Measurements from ENCODE around the gene FAM13A. TPM values are rescaled to one million over a fixed set of nuclear protein-coding genes. Genes with fewer than 3 reads are reported as not detected.
"Not testable (repeated sequence)": the region's sequence is repeated elsewhere in the genome, so short reads cannot be mapped to it uniquely, and the experiment has no call there.

The FAM13A gene
- total RNA-seq, 1 donor from 2014 or later, result 57.7 TPM

DNA sequence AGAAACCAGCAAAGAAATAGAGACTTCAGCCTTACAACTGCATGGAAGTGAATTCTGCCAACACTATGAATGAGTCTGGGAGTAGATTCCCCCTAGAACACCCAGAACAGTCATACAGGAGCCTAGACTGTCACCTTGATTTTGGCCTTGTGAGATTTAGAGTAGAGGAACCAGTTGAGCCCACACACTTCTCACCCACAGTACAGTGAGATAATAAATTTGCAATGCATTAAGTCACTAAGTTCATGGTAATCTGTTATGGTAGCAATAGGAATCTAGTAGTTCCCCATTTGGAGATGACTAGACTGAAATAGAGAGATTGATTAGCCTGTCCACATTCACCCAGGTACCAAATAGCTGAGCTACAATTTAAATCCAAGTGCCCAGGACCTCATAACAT lies 59.0 kb downstream of the FAM13A start:
- Mint-ChIP-seq H3K36me3 (peaks cover 21% of the 10 kb centered on the region), H3K27me3 (ENCODE audit: low read depth) (no peaks in the 10 kb centered on the region), H3K4me3 (no peak overlapping the region), H3K4me1 (peaks cover 54% of the 10 kb centered on the region), H3K9me3 (peaks cover 8% of the 10 kb centered on the region), H3K27ac (no peak overlapping the region)
- TF ChIP-seq, protein P1, sequence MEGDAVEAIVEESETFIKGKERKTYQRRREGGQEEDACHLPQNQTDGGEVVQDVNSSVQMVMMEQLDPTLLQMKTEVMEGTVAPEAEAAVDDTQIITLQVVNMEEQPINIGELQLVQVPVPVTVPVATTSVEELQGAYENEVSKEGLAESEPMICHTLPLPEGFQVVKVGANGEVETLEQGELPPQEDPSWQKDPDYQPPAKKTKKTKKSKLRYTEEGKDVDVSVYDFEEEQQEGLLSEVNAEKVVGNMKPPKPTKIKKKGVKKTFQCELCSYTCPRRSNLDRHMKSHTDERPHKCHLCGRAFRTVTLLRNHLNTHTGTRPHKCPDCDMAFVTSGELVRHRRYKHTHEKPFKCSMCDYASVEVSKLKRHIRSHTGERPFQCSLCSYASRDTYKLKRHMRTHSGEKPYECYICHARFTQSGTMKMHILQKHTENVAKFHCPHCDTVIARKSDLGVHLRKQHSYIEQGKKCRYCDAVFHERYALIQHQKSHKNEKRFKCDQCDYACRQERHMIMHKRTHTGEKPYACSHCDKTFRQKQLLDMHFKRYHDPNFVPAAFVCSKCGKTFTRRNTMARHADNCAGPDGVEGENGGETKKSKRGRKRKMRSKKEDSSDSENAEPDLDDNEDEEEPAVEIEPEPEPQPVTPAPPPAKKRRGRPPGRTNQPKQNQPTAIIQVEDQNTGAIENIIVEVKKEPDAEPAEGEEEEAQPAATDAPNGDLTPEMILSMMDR (IDR thresholded peaks at IDR 0.05; ENCODE audit: unreplicated experiment), result no peak
- no peak for DNase-seq (ENCODE audit: low spot score in 2 of 2, unreplicated experiment in 2 of 2)

DNA sequence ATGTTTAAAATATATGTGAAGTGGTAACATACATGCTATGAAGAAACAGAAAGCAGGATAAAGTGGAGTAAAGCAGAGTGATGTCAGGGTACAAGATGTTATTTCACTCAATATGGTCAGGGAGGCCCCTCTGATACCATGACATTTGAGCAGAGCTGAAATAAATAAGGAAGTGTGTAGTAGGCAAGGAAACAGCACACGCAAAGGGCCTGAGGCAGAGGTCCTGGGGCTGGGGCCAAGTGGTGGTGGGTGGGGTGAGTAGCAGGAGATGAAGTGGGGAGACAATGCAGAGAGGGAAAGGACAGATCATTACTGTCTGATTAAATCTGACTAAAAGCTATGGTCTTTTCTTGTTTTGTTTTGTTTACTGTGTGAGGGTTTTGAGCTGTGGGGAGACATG lies 61.1 kb downstream of the FAM13A start:
- no peaks in the 10 kb centered on the region for H3K27me3 Mint-ChIP-seq (ENCODE audit: low read depth)
- H3K27ac Mint-ChIP-seq, result peak overlapping the region; percentile 31
- peaks cover 8% of the 10 kb centered on the region for H3K9me3 Mint-ChIP-seq
- H3K36me3 Mint-ChIP-seq, result peaks cover 21% of the 10 kb centered on the region
- no peak overlapping the region for H3K4me3 Mint-ChIP-seq
- DNase-seq (ENCODE audit: low spot score in 2 of 2, unreplicated experiment in 2 of 2), result no peak
- TF ChIP-seq, protein P1 (IDR thresholded peaks at IDR 0.05; ENCODE audit: unreplicated experiment), result no peak
- peaks cover 37% of the 10 kb centered on the region for H3K4me1 Mint-ChIP-seq

DNA sequence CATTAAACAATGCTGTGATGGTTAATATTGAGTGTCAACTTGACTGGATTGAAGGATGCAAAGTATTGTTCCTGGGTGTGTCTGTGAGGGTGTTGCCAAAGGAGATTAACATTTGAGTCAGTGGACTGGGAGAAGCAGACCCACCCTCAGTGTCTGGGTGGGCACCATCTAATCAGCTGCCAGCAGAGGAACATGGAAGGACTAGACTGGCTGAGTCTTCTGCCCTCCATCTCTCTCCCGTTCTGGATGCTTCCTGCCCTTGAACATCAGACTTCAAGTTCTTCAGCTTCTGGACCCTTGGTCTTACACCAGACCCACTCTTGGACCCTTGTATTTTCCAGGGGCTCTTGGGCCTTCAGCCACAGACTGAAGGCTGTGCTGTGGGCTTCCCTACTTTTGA lies 61.7 kb downstream of the FAM13A start:
- not testable (repeated sequence) for DNase-seq (ENCODE audit: low spot score in 2 of 2, unreplicated experiment in 2 of 2)

DNA sequence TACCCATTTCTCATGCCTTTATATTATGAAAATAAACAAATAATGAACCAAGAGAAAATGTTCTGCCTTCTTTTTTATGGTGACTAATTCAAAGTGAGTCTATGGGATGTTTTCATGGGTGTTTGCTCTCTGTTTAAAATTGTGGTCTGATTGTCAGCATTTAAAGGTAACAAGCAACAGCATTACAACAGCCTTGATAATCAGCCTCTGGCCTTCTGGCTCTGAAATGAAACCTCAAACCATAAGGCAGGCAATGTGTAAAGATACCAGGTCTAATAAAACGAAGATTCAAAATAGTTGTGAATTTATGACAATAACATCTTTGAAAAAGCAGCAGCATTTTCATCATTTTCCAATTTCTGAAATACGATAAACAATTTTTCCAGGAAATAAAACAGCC lies 63.7 kb downstream of the FAM13A start:
- no peak for DNase-seq (ENCODE audit: low spot score in 2 of 2, unreplicated experiment in 2 of 2)
- Mint-ChIP-seq H3K27ac (no peak overlapping the region), H3K4me3 (no peak overlapping the region), H3K9me3 (peaks cover 8% of the 10 kb centered on the region), H3K36me3 (peaks cover 31% of the 10 kb centered on the region), H3K27me3 (ENCODE audit: low read depth) (no peaks in the 10 kb centered on the region), H3K4me1 (peaks cover 24% of the 10 kb centered on the region)
- TF ChIP-seq, protein P1 (IDR thresholded peaks at IDR 0.05; ENCODE audit: unreplicated experiment), result no peak

More for the DNA sequence above, 61.7 kb downstream of the FAM13A start:
- Mint-ChIP-seq H3K36me3 (peaks cover 21% of the 10 kb centered on the region), H3K4me1 (peaks cover 31% of the 10 kb centered on the region)
- not testable (repeated sequence) for H3K4me3 Mint-ChIP-seq; H3K27me3 Mint-ChIP-seq (ENCODE audit: low read depth); H3K27ac Mint-ChIP-seq; H3K9me3 Mint-ChIP-seq

DNA sequence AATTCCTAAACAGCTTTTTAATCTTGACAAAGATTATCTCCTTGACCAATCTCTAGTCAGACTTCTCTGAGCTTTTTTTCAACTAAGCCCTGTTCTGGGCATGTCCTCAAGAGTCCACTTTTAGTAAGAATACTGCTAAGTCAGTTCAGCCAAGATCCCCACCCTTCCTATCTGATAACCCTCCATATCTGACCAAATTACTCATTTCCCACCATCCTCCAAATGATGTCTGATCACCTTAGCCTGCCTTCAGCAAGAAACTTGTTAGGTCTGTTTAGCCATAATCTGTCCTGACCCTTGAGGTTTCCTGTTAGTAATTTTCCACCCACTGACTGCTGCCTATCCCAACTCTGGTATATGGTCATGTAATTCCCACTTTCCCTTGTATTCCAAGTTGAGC lies 65.2 kb downstream of the FAM13A start:
- TF ChIP-seq, protein P1 (IDR thresholded peaks at IDR 0.05; ENCODE audit: unreplicated experiment), result no peak
- H3K36me3 Mint-ChIP-seq, result peaks cover 40% of the 10 kb centered on the region
- peaks cover 11% of the 10 kb centered on the region for H3K4me1 Mint-ChIP-seq
- H3K27ac Mint-ChIP-seq, result no peak overlapping the region
- peaks cover 8% of the 10 kb centered on the region for H3K9me3 Mint-ChIP-seq
- no peaks in the 10 kb centered on the region for H3K27me3 Mint-ChIP-seq (ENCODE audit: low read depth)
- H3K4me3 Mint-ChIP-seq, result no peak overlapping the region
- no peak for DNase-seq (ENCODE audit: low spot score in 2 of 2, unreplicated experiment in 2 of 2)

DNA sequence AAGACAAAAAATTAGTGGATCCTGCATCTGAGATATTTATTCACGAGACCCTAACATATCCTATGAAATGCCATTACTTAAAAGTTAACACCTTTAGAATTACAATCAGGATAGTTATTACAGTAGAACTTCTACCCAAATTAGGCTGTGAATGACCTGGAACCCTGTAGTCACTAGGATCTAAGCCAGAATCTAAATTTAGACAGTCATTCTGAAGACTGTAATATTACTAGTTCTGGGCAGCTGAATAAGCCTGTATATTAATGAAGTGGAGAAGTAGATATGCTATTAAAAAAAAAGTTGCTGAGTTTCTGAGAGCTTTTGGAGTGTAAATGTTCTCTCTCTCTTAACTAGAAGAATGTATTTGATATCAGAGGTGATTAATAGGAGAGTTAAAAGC lies 67.0 kb downstream of the FAM13A start:
- peak overlapping the region; percentile 70 for H3K27ac Mint-ChIP-seq
- H3K36me3 Mint-ChIP-seq, result peaks cover 35% of the 10 kb centered on the region
- no peak overlapping the region for H3K4me3 Mint-ChIP-seq
- H3K9me3 Mint-ChIP-seq, result no peaks in the 10 kb centered on the region
- no peak for DNase-seq (ENCODE audit: low spot score in 2 of 2, unreplicated experiment in 2 of 2)
- no peaks in the 10 kb centered on the region for H3K27me3 Mint-ChIP-seq (ENCODE audit: low read depth)
- TF ChIP-seq, protein P1 (IDR thresholded peaks at IDR 0.05; ENCODE audit: unreplicated experiment), result no peak
- peaks cover 9% of the 10 kb centered on the region for H3K4me1 Mint-ChIP-seq

Measured in mesothelial cell of epicardium (in vitro differentiated cells).